Kidney (tissue), 14 donors: ENCODE results near the gene HTR5A. TPM values are rescaled to one million over a fixed set of nuclear protein-coding genes. Genes with fewer than 3 reads are reported as not detected.

Source experiments
- DNase-seq, 5 donors: peaks; one replicate each; pipeline ENCODE4 v3.0.0-alpha.2; 2013 to 2020
- FAIRE-seq: peaks from 2 replicates; lab custom pipeline; 2012; peaks lifted over from hg19 to GRCh38; lab: Jason Lieb, UNC
- H3K27ac ChIP-seq, 2 donors: one replicate each; pipeline ENCODE4 v1.7.0; 2013; ENCODE audit warnings: low read depth in 2 of 2, low read length in 2 of 2, inconsistent platforms in 1 of 2
- H3K27me3 ChIP-seq: one replicate; pipeline ENCODE4 v1.7.1; 2013; ENCODE audit warnings: low read length, inconsistent platforms; ENCODE audit not compliant: control insufficient read depth, insufficient read depth
- H3K36me3 ChIP-seq, 3 donors: one replicate each; pipeline versions ENCODE4 v1.7.0 to v1.7.1; 2013; ENCODE audit warnings: low read length in 3 of 3, control low read depth in 1 of 3, inconsistent platforms in 1 of 3; ENCODE audit not compliant: insufficient read depth in 3 of 3, control insufficient read depth in 2 of 3
- H3K4me1 ChIP-seq, 3 donors: one replicate each; pipeline versions ENCODE4 v1.7.0 to v1.7.1; 2013; ENCODE audit warnings: low read length in 3 of 3, inconsistent platforms in 1 of 3, low read depth in 1 of 3; ENCODE audit not compliant: control insufficient read depth in 2 of 3, insufficient read depth in 2 of 3
- H3K4me3 ChIP-seq, 3 donors: one replicate each; pipeline versions ENCODE4 v1.7.0 to v1.8.1; 2013; ENCODE audit warnings: low read length in 3 of 3, control low read depth in 1 of 3, inconsistent platforms in 1 of 3
- H3K9ac ChIP-seq, 3 donors: one replicate each; pipeline versions ENCODE4 v1.7.0 to v1.7.1; 2013; ENCODE audit warnings: low read length in 3 of 3, control low read depth in 1 of 3, inconsistent platforms in 1 of 3
- H3K9me3 ChIP-seq, 3 donors: one replicate each; pipeline versions ENCODE4 v1.7.0 to v1.7.1; 2013; ENCODE audit warnings: low read length in 3 of 3, control low read depth in 1 of 3, inconsistent platforms in 1 of 3; ENCODE audit not compliant: control insufficient read depth in 2 of 3, insufficient read depth in 1 of 3
- intact Hi-C: fragments of 100-400 bp; cut with DNase I; formaldehyde crosslinking; loops from one replicate; pipeline ENCODE4 v1.11.1; 2022
- polyA plus RNA-seq: library from polyadenylated mRNA; stranded (reverse); fragments of 350-450 nt; fragmentation: Illumina TruSeq; extraction: RNeasy Lipid Tissue Mini Kit (QIAGEN cat#74804); gene quantifications from one replicate; pipeline ENCODE4 v1.2.3, GENCODE V29; 2014; ENCODE audit warnings: low read depth, low replicate concordance; ENCODE audit not compliant: insufficient read depth
- total RNA-seq: library from RNA; stranded (reverse); fragmentation: NEBNext Ultra II Directional; extraction: Animal tissue kit (Norgen Biotek cat#: 25700); gene quantifications from one replicate; pipeline ENCODE4 v1.2.1, GENCODE V29; 2021
- TF ChIP-seq, protein P1 (sequence below): IDR thresholded peaks from 3 replicates; pipeline ENCODE4 v1.5.1; 2012; ENCODE audit warnings: mild to moderate bottlenecking, moderate library complexity, borderline replicate concordance; ENCODE audit not compliant: insufficient read depth; ENCODE audit errors: extremely low read depth
- donor health status: control.
- donor health status: control.
- donor health status: control.
- donor health status: control.
- donor health status: control.
- donor health status: DM: yes; HTN: yes; CAD: no.
- donor health status: Normal renal cell carcinoma (clear cell type).

The HTR5A gene
- total and polyA plus RNA-seq, 2 donors from 2014 or later, result not detected

DNA sequence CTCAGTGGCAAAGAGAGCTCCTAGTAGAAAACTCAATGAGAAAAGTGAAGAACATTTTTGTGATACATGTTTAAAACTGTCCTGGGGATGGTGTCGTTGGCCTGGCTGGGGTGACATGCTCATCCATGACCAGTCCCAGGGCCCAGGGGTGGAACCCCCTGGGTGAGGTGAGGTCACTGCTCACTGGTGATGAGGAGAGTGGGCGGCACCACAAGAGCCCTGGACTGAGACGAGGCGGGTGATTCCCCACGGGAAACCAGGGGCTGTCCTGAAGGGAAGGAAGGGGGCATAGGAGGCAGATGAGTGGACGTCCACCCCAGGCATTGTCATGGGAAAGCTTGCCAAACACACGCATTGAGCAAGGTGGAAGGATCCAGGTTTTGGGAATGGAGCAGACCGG lies 54.6 kb downstream of the HTR5A start:
- H3K27ac ChIP-seq, result no peak overlapping the region
- TF ChIP-seq, protein P1, sequence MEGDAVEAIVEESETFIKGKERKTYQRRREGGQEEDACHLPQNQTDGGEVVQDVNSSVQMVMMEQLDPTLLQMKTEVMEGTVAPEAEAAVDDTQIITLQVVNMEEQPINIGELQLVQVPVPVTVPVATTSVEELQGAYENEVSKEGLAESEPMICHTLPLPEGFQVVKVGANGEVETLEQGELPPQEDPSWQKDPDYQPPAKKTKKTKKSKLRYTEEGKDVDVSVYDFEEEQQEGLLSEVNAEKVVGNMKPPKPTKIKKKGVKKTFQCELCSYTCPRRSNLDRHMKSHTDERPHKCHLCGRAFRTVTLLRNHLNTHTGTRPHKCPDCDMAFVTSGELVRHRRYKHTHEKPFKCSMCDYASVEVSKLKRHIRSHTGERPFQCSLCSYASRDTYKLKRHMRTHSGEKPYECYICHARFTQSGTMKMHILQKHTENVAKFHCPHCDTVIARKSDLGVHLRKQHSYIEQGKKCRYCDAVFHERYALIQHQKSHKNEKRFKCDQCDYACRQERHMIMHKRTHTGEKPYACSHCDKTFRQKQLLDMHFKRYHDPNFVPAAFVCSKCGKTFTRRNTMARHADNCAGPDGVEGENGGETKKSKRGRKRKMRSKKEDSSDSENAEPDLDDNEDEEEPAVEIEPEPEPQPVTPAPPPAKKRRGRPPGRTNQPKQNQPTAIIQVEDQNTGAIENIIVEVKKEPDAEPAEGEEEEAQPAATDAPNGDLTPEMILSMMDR, result no peak
- no peaks in the 10 kb centered on the region for H3K27me3 ChIP-seq
- no peak overlapping the region for H3K4me3 ChIP-seq
- H3K36me3 ChIP-seq, result no peaks in the 10 kb centered on the region
- H3K4me1 ChIP-seq, result no peaks in the 10 kb centered on the region
- intact Hi-C loops, result no loop called here
- FAIRE-seq, result no peak
- H3K9me3 ChIP-seq, result peaks cover 0 to 4% (median 4%) of the 10 kb centered on the region in 3 donors
- DNase-seq, result no peak
- H3K9ac ChIP-seq, result no peak overlapping the region

DNA sequence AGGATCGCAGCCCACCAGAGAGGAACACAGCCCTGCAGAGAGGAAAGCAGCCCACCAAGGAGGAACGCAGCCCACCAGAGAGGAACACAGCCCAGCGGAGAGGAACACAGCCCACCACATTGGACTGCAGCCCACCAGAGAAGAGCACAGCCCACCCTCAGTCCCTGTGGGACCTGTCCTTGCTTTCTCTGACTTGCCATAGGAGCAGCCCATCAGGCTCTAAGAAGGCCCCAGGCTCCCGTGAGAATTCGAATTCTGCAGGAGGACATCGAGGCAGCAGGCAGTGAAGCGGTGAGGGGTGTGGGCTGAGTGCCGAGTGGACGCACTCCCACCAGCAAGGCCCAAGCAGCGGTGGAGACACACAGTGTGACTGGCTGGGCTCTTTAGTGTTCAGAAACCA lies 59.1 kb downstream of the HTR5A start:
- Histone ChIP-seq H3K27me3 (no peaks in the 10 kb centered on the region), H3K4me1 (no peaks in the 10 kb centered on the region), H3K9ac (no peak overlapping the region), H3K27ac (no peak overlapping the region), H3K4me3 (no peak overlapping the region), H3K9me3 (no peaks in the 10 kb centered on the region), H3K36me3 (no peaks in the 10 kb centered on the region)
- intact Hi-C loops, result no loop called here
- no peak for FAIRE-seq
- TF ChIP-seq, protein P1, result no peak
- no peak for DNase-seq

GRCh38 chr7:155129789-155130188 lies 59.7 kb downstream of the HTR5A start:
- FAIRE-seq (no peak), DNase-seq (no peak)
- H3K27me3 ChIP-seq, result no peaks in the 10 kb centered on the region
- H3K4me3 ChIP-seq, result no peak overlapping the region
- intact Hi-C loops, result no loop called here
- no peaks in the 10 kb centered on the region for H3K36me3 ChIP-seq
- no peaks in the 10 kb centered on the region for H3K9me3 ChIP-seq
- no peaks in the 10 kb centered on the region for H3K4me1 ChIP-seq
- no peak overlapping the region for H3K27ac ChIP-seq
- H3K9ac ChIP-seq, result no peak overlapping the region
- TF ChIP-seq, protein P1, result no peak

- Histone ChIP-seq H3K4me1 (no peaks in the 10 kb centered on the region), H3K4me3 (no peak overlapping the region), H3K9ac (no peak overlapping the region), H3K27me3 (no peaks in the 10 kb centered on the region), H3K36me3 (no peaks in the 10 kb centered on the region), H3K27ac (no peak overlapping the region), H3K9me3 (no peaks in the 10 kb centered on the region)
- intact Hi-C loops, result no loop called here
- FAIRE-seq (no peak), DNase-seq (no peak)
- TF ChIP-seq, protein P1, result no peak
These were observed 60.4 kb downstream of the HTR5A start for GRCh38 chr7:155130493-155130892.
